Upper lobe of left lung (tissue), 4 donors: Measurements from ENCODE around the gene UNC45A.

ENCODE experiments used
- CTCF ChIP-seq, 6 experiments: fragments of 450-650 bp in 4 of 6; fragments of 200-600 bp in 2 of 6; sonication (generic) in 2 of 6; IDR thresholded peaks; one replicate each; pipeline ENCODE4 v1.5.1; 2016 to 2019; ENCODE audit warnings: antibody characterized with exemption in 6 of 6
- POLR2AphosphoS5 ChIP-seq, 2 donors: sonication (generic); formaldehyde crosslinking; IDR thresholded peaks; one replicate each; pipeline ENCODE4 v1.5.1; 2017; ENCODE audit warnings: antibody characterized with exemption in 2 of 2

GRCh38 chr15:90931828-90932659, 3.0 kb upstream of the UNC45A start, which contains the start of gene HDDC3:
- TF ChIP-seq CTCF (IDR thresholded peaks at IDR 0.05) (peak; percentile 89 to 99 (median 96)), POLR2AphosphoS5 (IDR thresholded peaks at IDR 0.05) (peak; percentile 71 to 84)
